Left lung (tissue), 10 donors: Measurements from ENCODE around the gene CPHXL. TPM values are rescaled to one million over a fixed set of nuclear protein-coding genes. Genes with fewer than 3 reads are reported as not detected.

Experiments used
- ATAC-seq: fragments of 200-7000 bp; cut with Tn5 transposase; one replicate; pipeline ENCODE4 v1.9.1; 2020; ENCODE audit warnings: moderate library complexity
- DNase-seq, 4 donors: peaks; one replicate each; pipeline ENCODE4 v3.0.0-alpha.2; 2013 to 2020
- H3K27ac ChIP-seq, 2 donors: fragments of 200-600 bp; sonication (generic) in 1 of 2; one replicate each; pipeline versions ENCODE4 v1.5.0 to v1.8.0; 2020 to 2021
- H3K27me3 ChIP-seq, 2 donors: fragments of 200-600 bp; sonication (generic) in 1 of 2; one replicate each; pipeline versions ENCODE4 v1.5.0 to v1.8.0; 2020 to 2021
- H3K36me3 ChIP-seq, 2 donors: fragments of 200-600 bp; sonication (generic) in 1 of 2; one replicate each; pipeline versions ENCODE4 v1.5.0 to v1.8.0; 2020 to 2021
- H3K4me1 ChIP-seq, 2 donors: fragments of 200-600 bp; one replicate each; pipeline ENCODE4 v1.8.0; 2021
- H3K4me3 ChIP-seq, 2 donors: fragments of 200-600 bp; sonication (generic) in 1 of 2; one replicate each; pipeline versions ENCODE4 v1.5.0 to v1.8.0; 2020 to 2021; ENCODE audit warnings: mild to moderate bottlenecking in 1 of 2
- H3K9me3 ChIP-seq, 2 donors: fragments of 200-600 bp; sonication (generic) in 1 of 2; one replicate each; pipeline versions ENCODE4 v1.5.0 to v1.8.0; 2020 to 2021
- intact Hi-C, 2 donors: fragments of 100-400 bp; cut with DNase I; formaldehyde crosslinking; loops; one replicate each; pipeline versions ENCODE4 v1.11.2 to v1.14.2; 2022
- polyA plus RNA-seq, 6 donors: library from polyadenylated mRNA; unstranded; fragments of 120-200 nt; gene quantifications; one replicate each; pipeline ENCODE4 v1.2.1, GENCODE V29; 2013; ENCODE audit not compliant: insufficient read length in 6 of 6
- total RNA-seq, 2 donors: library from RNA; stranded (reverse); fragmentation: NEBNext Ultra II Directional; extraction: Animal tissue kit (Norgen Biotek cat#: 25700); gene quantifications; one replicate each; pipeline ENCODE4 v1.2.1, GENCODE V29; 2021
- TF ChIP-seq, protein P1 (sequence below), 2 donors: fragments of 200-600 bp; sonication (generic) in 1 of 2; IDR thresholded peaks; one replicate each; pipeline versions ENCODE4 v1.5.0 to v1.8.0; 2021; ENCODE audit warnings: antibody characterized with exemption in 2 of 2
- donor health status: DM: no; HTN: yes; CAD: no.
- donor health status: DM: no; HTN: no; CAD: no.

Gene CPHXL
- total and polyA plus RNA-seq, 8 donors = 0.17 TPM; not detected in 7

DNA sequence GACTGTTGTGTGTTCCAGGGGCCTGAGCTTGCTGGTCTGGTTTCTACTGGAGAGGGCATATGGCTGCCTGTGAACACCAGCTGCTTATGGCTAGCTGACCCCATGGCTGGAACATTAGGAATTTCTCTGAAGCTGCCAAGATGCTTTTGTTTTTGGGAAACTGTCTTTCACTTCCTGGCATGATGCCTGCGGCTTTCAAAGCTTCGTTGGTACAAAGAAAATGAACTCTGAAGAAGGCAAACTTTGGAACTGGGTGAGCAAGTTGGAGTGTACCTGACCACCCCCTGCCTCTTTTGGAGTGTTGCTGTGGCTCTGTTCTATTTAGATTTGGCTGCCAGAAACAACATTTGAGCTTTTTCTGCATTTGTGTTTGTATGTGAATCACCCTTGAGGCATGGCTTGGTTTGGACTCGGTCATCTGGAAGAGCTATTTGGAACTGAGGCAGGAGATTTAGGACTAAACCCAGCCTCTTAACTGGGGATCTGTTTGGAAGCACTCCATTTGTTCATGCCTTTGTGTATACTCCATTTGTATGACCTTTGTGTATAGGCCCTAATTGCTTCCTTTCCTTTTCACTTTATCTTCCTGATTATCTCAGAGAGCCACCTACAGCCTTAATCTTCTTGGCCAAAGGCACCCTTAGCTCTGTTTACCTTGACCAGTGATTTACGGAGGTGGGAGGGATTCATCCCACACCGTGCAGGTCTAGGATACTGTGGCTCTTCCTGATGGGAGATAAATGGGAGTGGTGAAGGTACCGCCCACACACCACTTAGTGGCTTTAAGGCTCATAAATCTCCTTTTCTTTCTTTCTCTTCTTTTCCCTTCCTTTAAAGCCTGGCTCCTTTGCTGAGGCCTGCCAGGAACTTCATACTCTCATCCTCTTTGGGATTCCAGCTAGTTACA, 7.3 kb upstream of the CPHXL start:
- TF ChIP-seq, protein P1, sequence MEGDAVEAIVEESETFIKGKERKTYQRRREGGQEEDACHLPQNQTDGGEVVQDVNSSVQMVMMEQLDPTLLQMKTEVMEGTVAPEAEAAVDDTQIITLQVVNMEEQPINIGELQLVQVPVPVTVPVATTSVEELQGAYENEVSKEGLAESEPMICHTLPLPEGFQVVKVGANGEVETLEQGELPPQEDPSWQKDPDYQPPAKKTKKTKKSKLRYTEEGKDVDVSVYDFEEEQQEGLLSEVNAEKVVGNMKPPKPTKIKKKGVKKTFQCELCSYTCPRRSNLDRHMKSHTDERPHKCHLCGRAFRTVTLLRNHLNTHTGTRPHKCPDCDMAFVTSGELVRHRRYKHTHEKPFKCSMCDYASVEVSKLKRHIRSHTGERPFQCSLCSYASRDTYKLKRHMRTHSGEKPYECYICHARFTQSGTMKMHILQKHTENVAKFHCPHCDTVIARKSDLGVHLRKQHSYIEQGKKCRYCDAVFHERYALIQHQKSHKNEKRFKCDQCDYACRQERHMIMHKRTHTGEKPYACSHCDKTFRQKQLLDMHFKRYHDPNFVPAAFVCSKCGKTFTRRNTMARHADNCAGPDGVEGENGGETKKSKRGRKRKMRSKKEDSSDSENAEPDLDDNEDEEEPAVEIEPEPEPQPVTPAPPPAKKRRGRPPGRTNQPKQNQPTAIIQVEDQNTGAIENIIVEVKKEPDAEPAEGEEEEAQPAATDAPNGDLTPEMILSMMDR (IDR thresholded peaks at IDR 0.05) = no peak
- no peaks in the 10 kb centered on the region for H3K27me3 ChIP-seq
- no peak overlapping the region for H3K4me3 ChIP-seq
- DNase-seq (peak in 2 of 4 donors; percentile 34 to 52), ATAC-seq (peak; percentile 71)
- H3K4me1 ChIP-seq = peaks cover 0 to 5% of the 10 kb centered on the region in 2 donors
- intact Hi-C loops = no loop called here
- H3K9me3 ChIP-seq = no peaks in the 10 kb centered on the region
- peak overlapping the region; percentile 41 to 47 for H3K27ac ChIP-seq
- no peaks in the 10 kb centered on the region for H3K36me3 ChIP-seq

DNA sequence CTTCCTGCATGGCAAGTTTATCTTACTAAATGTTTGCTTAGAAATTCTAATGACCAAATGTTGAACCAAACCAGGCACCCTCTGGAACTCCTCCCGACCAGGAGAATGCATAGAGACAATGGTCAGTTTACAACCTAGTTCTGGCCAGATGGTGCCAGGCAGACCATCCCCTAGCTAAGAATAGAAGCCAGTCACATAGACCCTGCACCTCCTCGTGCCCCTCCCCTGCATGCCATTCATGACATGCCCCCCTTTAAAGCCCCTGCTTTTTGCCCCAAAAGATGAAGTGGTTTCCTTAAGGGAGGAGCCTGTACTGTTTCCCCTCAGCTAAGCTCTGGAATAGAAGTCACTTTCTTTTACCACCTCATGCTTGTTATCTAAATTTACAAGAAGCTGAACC, 6.6 kb upstream of the CPHXL start:
- ATAC-seq (no peak), DNase-seq (no peak)
- Histone ChIP-seq H3K36me3 (no peaks in the 10 kb centered on the region), H3K9me3 (no peaks in the 10 kb centered on the region), H3K27me3 (no peaks in the 10 kb centered on the region), H3K4me3 (no peak overlapping the region), H3K27ac (peak overlapping the region in 1 of 2 donors; percentile 47), H3K4me1 (peaks cover 0 to 5% of the 10 kb centered on the region in 2 donors)
- intact Hi-C loops = no loop called here
- TF ChIP-seq, protein P1 (IDR thresholded peaks at IDR 0.05) = no peak

DNA sequence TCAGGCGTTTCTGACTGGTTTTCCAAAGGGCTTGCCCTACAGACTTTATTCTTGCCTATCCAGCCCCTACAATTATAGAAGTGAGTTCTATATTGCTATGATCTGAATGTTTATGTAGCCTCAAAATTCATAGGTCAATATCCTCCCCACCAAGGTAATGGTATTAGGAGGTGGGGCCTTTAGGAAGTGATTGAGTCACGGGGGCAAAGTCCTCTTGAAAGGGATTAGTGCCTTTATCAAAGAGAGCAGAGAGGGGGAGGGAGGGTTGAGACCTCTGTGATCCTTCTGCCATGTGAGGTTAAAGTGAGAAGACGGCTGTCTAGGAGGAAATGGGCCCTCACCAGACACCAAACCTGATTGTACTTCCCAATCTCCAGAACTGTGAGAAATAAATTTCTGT, 931 bp upstream of the CPHXL start:
- ATAC-seq = no peak

DNA sequence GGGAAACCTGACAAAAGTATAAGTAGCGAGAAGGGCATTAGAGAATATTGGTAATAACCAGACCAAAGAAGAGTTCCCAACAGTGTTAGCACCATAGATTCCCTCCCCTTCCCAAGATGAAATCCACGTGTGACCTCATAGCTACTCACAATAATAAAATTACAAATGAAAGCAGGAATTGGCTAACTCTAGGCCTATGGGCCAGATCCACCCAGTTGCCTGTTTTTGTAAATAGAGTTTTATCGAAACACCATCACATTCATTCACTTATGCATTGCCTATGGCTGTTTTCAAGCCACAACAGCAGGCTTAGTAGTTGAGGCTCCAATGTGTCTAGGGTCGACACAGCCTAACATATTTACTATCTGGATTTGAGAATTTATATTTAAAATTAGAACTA, 7.8 kb downstream of the CPHXL start:
- ATAC-seq (no peak), DNase-seq (no peak)
- H3K4me1 ChIP-seq = no peaks in the 10 kb centered on the region
- H3K36me3 ChIP-seq = no peaks in the 10 kb centered on the region
- no peak overlapping the region for H3K4me3 ChIP-seq
- TF ChIP-seq, protein P1 (IDR thresholded peaks at IDR 0.05) = no peak
- H3K27me3 ChIP-seq = no peaks in the 10 kb centered on the region
- H3K27ac ChIP-seq = no peak overlapping the region
- H3K9me3 ChIP-seq = no peaks in the 10 kb centered on the region
- intact Hi-C loops = no loop called here

More for the DNA sequence above, 931 bp upstream of the CPHXL start:
- DNase-seq = no peak
- Histone ChIP-seq H3K4me1 (no peaks in the 10 kb centered on the region), H3K36me3 (no peaks in the 10 kb centered on the region), H3K27ac (no peak overlapping the region), H3K27me3 (no peaks in the 10 kb centered on the region), H3K9me3 (peaks cover 0 to 2% of the 10 kb centered on the region in 2 donors), H3K4me3 (no peak overlapping the region)
- TF ChIP-seq, protein P1 (IDR thresholded peaks at IDR 0.05) = no peak
- intact Hi-C loops = no loop called here

DNA sequence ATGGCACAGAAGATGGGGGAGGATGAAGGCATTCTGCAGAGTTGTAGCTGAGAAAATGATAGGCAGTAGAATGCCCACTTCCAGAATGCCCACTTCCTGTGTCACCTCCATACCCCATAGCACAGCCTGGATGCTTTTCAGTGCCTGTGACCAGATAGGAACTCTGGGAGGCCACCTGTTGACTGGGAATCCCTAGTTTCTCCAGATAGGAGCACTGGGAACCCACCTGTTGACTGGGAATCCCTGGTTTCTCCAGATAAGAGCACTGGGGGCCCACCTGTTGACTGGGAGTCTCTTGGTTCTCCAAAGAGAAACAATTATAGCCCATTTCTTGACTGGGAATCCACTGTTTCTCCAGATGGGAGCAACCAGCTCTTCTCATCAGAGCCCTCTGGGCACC, 11.6 kb downstream of the CPHXL start:
- H3K4me1 ChIP-seq = no peaks in the 10 kb centered on the region
- ATAC-seq (no peak), DNase-seq (no peak)
- no peaks in the 10 kb centered on the region for H3K27me3 ChIP-seq
- TF ChIP-seq, protein P1 (IDR thresholded peaks at IDR 0.05) = no peak
- intact Hi-C loops = no loop called here
- H3K9me3 ChIP-seq = peaks cover 0 to 19% of the 10 kb centered on the region in 2 donors
- no peak overlapping the region for H3K27ac ChIP-seq
- no peak overlapping the region for H3K4me3 ChIP-seq
- no peaks in the 10 kb centered on the region for H3K36me3 ChIP-seq
